Endodermal cell (in vitro differentiated cells): ENCODE measurements around the gene HIP1R. TPM values are rescaled to one million over a fixed set of nuclear protein-coding genes. Genes with fewer than 3 reads are reported as not detected.

Source experiments
- DNase-seq: peaks from one replicate; pipeline ENCODE4 v3.0.0-alpha.2; 2017
- H3K27ac ChIP-seq: 2 replicates; pipeline ENCODE4 v1.5.1; 2013; ENCODE audit warnings: mild to moderate bottlenecking, low read depth, low read length, moderate library complexity
- H3K27me3 ChIP-seq: 2 replicates; pipeline ENCODE4 v1.6.1; 2013; ENCODE audit warnings: mild to moderate bottlenecking, low read length, moderate library complexity; ENCODE audit not compliant: insufficient read depth, control insufficient read depth, poor library complexity, severe bottlenecking
- H3K36me3 ChIP-seq: 2 replicates; pipeline ENCODE4 v1.7.0; 2013; ENCODE audit warnings: mild to moderate bottlenecking, low read length, moderate library complexity; ENCODE audit not compliant: control insufficient read depth, insufficient read depth
- H3K4me1 ChIP-seq: one replicate; pipeline ENCODE4 v1.7.0; 2013; ENCODE audit warnings: low read length; ENCODE audit not compliant: control insufficient read depth, insufficient read depth
- H3K4me3 ChIP-seq: 2 replicates; pipeline ENCODE4 v1.5.1; 2013; ENCODE audit warnings: mild to moderate bottlenecking, low read length, moderate library complexity
- H3K9ac ChIP-seq: 2 replicates; pipeline ENCODE4 v1.6.1; 2013; ENCODE audit warnings: mild to moderate bottlenecking, low read length, moderate library complexity; ENCODE audit not compliant: poor library complexity, severe bottlenecking; ENCODE audit errors: extremely low read depth
- H3K9me3 ChIP-seq: 2 replicates; pipeline ENCODE4 v1.6.1; 2013; ENCODE audit warnings: mild to moderate bottlenecking, low read length, moderate library complexity; ENCODE audit not compliant: control insufficient read depth
- H3K27ac Mint-ChIP-seq: 2 replicates; pipeline ENCODE4 v1.8.0; 2020; ENCODE audit warnings: mixed read lengths
- H3K27me3 Mint-ChIP-seq: 2 replicates; pipeline ENCODE4 v1.8.0; 2021; ENCODE audit warnings: mild to moderate bottlenecking, mixed read lengths; ENCODE audit not compliant: insufficient read depth
- H3K36me3 Mint-ChIP-seq: 2 replicates; pipeline ENCODE4 v1.8.0; 2020; ENCODE audit warnings: low read depth, mixed read lengths
- H3K4me1 Mint-ChIP-seq: 2 replicates; pipeline ENCODE4 v1.8.0; 2020; ENCODE audit warnings: mixed read lengths
- H3K4me3 Mint-ChIP-seq: 2 replicates; pipeline ENCODE4 v1.8.0; 2020; ENCODE audit warnings: mild to moderate bottlenecking, moderate library complexity, mixed read lengths
- H3K9me3 Mint-ChIP-seq: 2 replicates; pipeline ENCODE4 v1.8.0; 2020; ENCODE audit warnings: mild to moderate bottlenecking, mixed read lengths
- CTCF ChIP-seq: fragments of 200-600 bp; sonication (generic); conservative IDR thresholded peaks from 2 replicates; pipeline ENCODE4 v1.5.0; 2021; ENCODE audit warnings: antibody characterized with exemption, mild to moderate bottlenecking
- WGBS, 2 experiments: methylation state at CpG; one replicate each; pipeline versions ENCODE4 v1.1.5 to v1.1.7; 2013; ENCODE audit warnings: missing lambda C conversion rate in 2 of 2, mixed read lengths in 1 of 2; ENCODE audit not compliant: insufficient coverage in 1 of 2, insufficient read length in 1 of 2; 5-methylcytosine and 5-hydroxymethylcytosine counted together
- total RNA-seq, 2 donors: library from RNA; stranded (reverse); fragmentation: NEBNext Ultra II Directional in 1 of 2; extraction: Animal tissue kit (Norgen Biotek cat#: 25700) in 1 of 2; gene quantifications; 2 replicates in 1 of 2; 3 replicates in 1 of 2; pipeline ENCODE4 v1.2.1, GENCODE V29; 2021

Gene HIP1R
- total RNA-seq, 2 donors from 2014 or later, result 24.5 to 24.9 TPM

- no peaks in the 10 kb centered on the region for H3K9me3 ChIP-seq
- H3K27me3 Mint-ChIP-seq, result peaks cover 56% of the 10 kb centered on the region
- no peak overlapping the region for H3K27ac ChIP-seq
- peaks cover 27% of the 10 kb centered on the region for H3K4me1 Mint-ChIP-seq
- no peak overlapping the region for H3K4me3 Mint-ChIP-seq
- H3K4me3 ChIP-seq, result no peak overlapping the region
- peaks cover 42% of the 10 kb centered on the region for H3K36me3 Mint-ChIP-seq
- no peaks in the 10 kb centered on the region for H3K9me3 Mint-ChIP-seq
- peaks cover 11% of the 10 kb centered on the region for H3K4me1 ChIP-seq
- H3K27me3 ChIP-seq, result peaks cover 42% of the 10 kb centered on the region
- TF ChIP-seq CTCF, result no peak
- H3K36me3 ChIP-seq, result peaks cover 57% of the 10 kb centered on the region
- H3K27ac Mint-ChIP-seq, result no peak overlapping the region
- 94 to 98% methylated on average over 11 to 13 of the region's 13 CpGs for WGBS, 2 experiments
- no peak for DNase-seq
- H3K9ac ChIP-seq, result no peak overlapping the region
Measured at GRCh38 chr12:122868471-122869177, 33.4 kb downstream of the HIP1R start.

GRCh38 chr12:122869207-122869973, 34.1 kb downstream of the HIP1R start:
- Histone ChIP-seq H3K36me3 (peaks cover 54% of the 10 kb centered on the region), H3K27me3 (peaks cover 49% of the 10 kb centered on the region), H3K4me1 (peaks cover 11% of the 10 kb centered on the region), H3K4me3 (no peak overlapping the region), H3K9me3 (no peaks in the 10 kb centered on the region), H3K27ac (no peak overlapping the region), H3K9ac (no peak overlapping the region)
- Mint-ChIP-seq H3K4me1 (peaks cover 31% of the 10 kb centered on the region), H3K36me3 (peaks cover 40% of the 10 kb centered on the region), H3K27me3 (peaks cover 64% of the 10 kb centered on the region), H3K27ac (no peak overlapping the region), H3K9me3 (no peaks in the 10 kb centered on the region), H3K4me3 (no peak overlapping the region)
- TF ChIP-seq CTCF, result no peak
- 98% methylated on average over 6 to 8 of the region's 8 CpGs for WGBS, 2 experiments
- DNase-seq, result no peak

- H3K27me3 Mint-ChIP-seq, result peaks cover 73% of the 10 kb centered on the region
- H3K27ac ChIP-seq, result peak overlapping the region; percentile 97
- H3K27me3 ChIP-seq, result peaks cover 59% of the 10 kb centered on the region
- no peak overlapping the region for H3K27ac Mint-ChIP-seq
- WGBS, 2 experiments, result 96 to 100% methylated on average over 2 to 11 of the region's 11 CpGs
- H3K4me3 ChIP-seq, result no peak overlapping the region
- peaks cover 46% of the 10 kb centered on the region for H3K36me3 ChIP-seq
- no peak overlapping the region for H3K9ac ChIP-seq
- H3K4me3 Mint-ChIP-seq, result no peak overlapping the region
- peaks cover 31% of the 10 kb centered on the region for H3K4me1 Mint-ChIP-seq
- H3K9me3 Mint-ChIP-seq, result no peaks in the 10 kb centered on the region
- no peak for DNase-seq
- no peak for TF ChIP-seq CTCF
- H3K36me3 Mint-ChIP-seq, result peaks cover 36% of the 10 kb centered on the region
- H3K4me1 ChIP-seq, result peaks cover 11% of the 10 kb centered on the region
- H3K9me3 ChIP-seq, result no peaks in the 10 kb centered on the region
Measured at GRCh38 chr12:122870163-122870842, 35.0 kb downstream of the HIP1R start.
